Nephron (organoid): ENCODE results near the gene LOXL3.

Experiments used
- H3K27ac Mint-ChIP-seq, 3 experiments: 2 replicates each; pipeline ENCODE4 v1.8.0; 2020; ENCODE audit warnings: mixed read lengths in 3 of 3, mild to moderate bottlenecking in 2 of 3, moderate library complexity in 1 of 3
- H3K27me3 Mint-ChIP-seq: 2 replicates; pipeline ENCODE4 v1.8.0; 2021; ENCODE audit warnings: low read depth, mild to moderate bottlenecking, moderate library complexity, mixed read lengths
- H3K36me3 Mint-ChIP-seq: 2 replicates; pipeline ENCODE4 v1.8.0; 2020; ENCODE audit warnings: low read depth, mixed read lengths
- H3K4me1 Mint-ChIP-seq: 2 replicates; pipeline ENCODE4 v1.8.0; 2020; ENCODE audit warnings: mixed read lengths
- H3K4me3 Mint-ChIP-seq, 3 experiments: 2 replicates each; pipeline ENCODE4 v1.8.0; 2020; ENCODE audit warnings: mild to moderate bottlenecking in 3 of 3, mixed read lengths in 3 of 3, moderate library complexity in 2 of 3
- H3K9me3 Mint-ChIP-seq: 2 replicates; pipeline ENCODE4 v1.8.0; 2020; ENCODE audit warnings: mixed read lengths
- CTCF ChIP-seq, 3 experiments: fragments of 200-600 bp; sonication (generic); IDR thresholded peaks; one replicate each; pipeline ENCODE4 v1.5.0; 2021; ENCODE audit warnings: antibody characterized with exemption in 3 of 3; ENCODE audit not compliant: unreplicated experiment in 3 of 3

The LOXL3 gene

GRCh38 chr2:74504591-74504990, 49.2 kb downstream of the LOXL3 start:
- H3K27ac Mint-ChIP-seq, result peak overlapping the region; percentile 6 to 73 (median 12)
- H3K27me3 Mint-ChIP-seq, result peaks cover 95% of the 10 kb centered on the region
- H3K4me1 Mint-ChIP-seq, result peaks cover 56% of the 10 kb centered on the region
- H3K9me3 Mint-ChIP-seq, result no peaks in the 10 kb centered on the region
- peaks cover 31% of the 10 kb centered on the region for H3K36me3 Mint-ChIP-seq
- no peak for TF ChIP-seq CTCF (IDR thresholded peaks at IDR 0.05; ENCODE audit: unreplicated experiment in 3 of 3)
- H3K4me3 Mint-ChIP-seq, result peak overlapping the region; percentile 77 to 87 (median 81)

GRCh38 chr2:74503506-74504475, 50.0 kb downstream of the LOXL3 start:
- H3K27ac Mint-ChIP-seq, result peak overlapping the region; percentile 6 to 73 (median 61)
- H3K4me3 Mint-ChIP-seq, result peak overlapping the region; percentile 77 to 87 (median 81)
- TF ChIP-seq CTCF (IDR thresholded peaks at IDR 0.05; ENCODE audit: unreplicated experiment in 3 of 3), result no peak
- no peaks in the 10 kb centered on the region for H3K9me3 Mint-ChIP-seq
- peaks cover 31% of the 10 kb centered on the region for H3K36me3 Mint-ChIP-seq
- peaks cover 61% of the 10 kb centered on the region for H3K4me1 Mint-ChIP-seq
- peaks cover 95% of the 10 kb centered on the region for H3K27me3 Mint-ChIP-seq

- Mint-ChIP-seq H3K4me1 (peaks cover 64% of the 10 kb centered on the region), H3K9me3 (no peaks in the 10 kb centered on the region), H3K4me3 (peak overlapping the region; percentile 77 to 87 (median 81)), H3K27me3 (peaks cover 95% of the 10 kb centered on the region), H3K27ac (peak overlapping the region; percentile 61 to 83 (median 63)), H3K36me3 (peaks cover 31% of the 10 kb centered on the region)
- TF ChIP-seq CTCF (IDR thresholded peaks at IDR 0.05; ENCODE audit: unreplicated experiment in 3 of 3), result no peak
Observed at GRCh38 chr2:74502720-74503505, 50.8 kb downstream of the LOXL3 start.

- TF ChIP-seq CTCF (IDR thresholded peaks at IDR 0.05; ENCODE audit: unreplicated experiment in 3 of 3), result no peak
- Mint-ChIP-seq H3K27ac (peak overlapping the region; percentile 61 to 83 (median 63)), H3K27me3 (peaks cover 96% of the 10 kb centered on the region), H3K9me3 (no peaks in the 10 kb centered on the region), H3K4me1 (peaks cover 60% of the 10 kb centered on the region), H3K36me3 (peaks cover 27% of the 10 kb centered on the region), H3K4me3 (peak overlapping the region; percentile 77 to 87 (median 81))
Observed at GRCh38 chr2:74502147-74502719, 51.5 kb downstream of the LOXL3 start.

GRCh38 chr2:74501335-74502071, 52.2 kb downstream of the LOXL3 start:
- Mint-ChIP-seq H3K9me3 (no peaks in the 10 kb centered on the region), H3K36me3 (peaks cover 21% of the 10 kb centered on the region), H3K27me3 (peaks cover 96% of the 10 kb centered on the region), H3K27ac (peak overlapping the region; percentile 61 to 83 (median 63)), H3K4me1 (peaks cover 53% of the 10 kb centered on the region), H3K4me3 (peak overlapping the region; percentile 77 to 87 (median 81))
- no peak for TF ChIP-seq CTCF (IDR thresholded peaks at IDR 0.05; ENCODE audit: unreplicated experiment in 3 of 3)
